Astrocyte (in vitro differentiated cells and primary cell): ENCODE measurements around the gene LRRTM1.

Source experiments
- CTCF ChIP-seq: IDR thresholded peaks from 2 replicates; pipeline ENCODE4 v1.5.1; 2011; ENCODE audit warnings: low read depth, mild to moderate bottlenecking, inconsistent platforms, low read length, moderate library complexity; ENCODE audit not compliant: insufficient read depth
- EZH2 ChIP-seq: IDR thresholded peaks from 2 replicates; pipeline ENCODE4 v1.6.1; 2012; ENCODE audit warnings: mild to moderate bottlenecking, low read length, inconsistent platforms; ENCODE audit not compliant: insufficient read depth

- TF ChIP-seq EZH2 = no peak
- TF ChIP-seq CTCF = no peak
Observed at GRCh38 chr2:80329491-80329890, 24.9 kb upstream of the LRRTM1 start.
